Fibroblast of villous mesenchyme (primary cell): Measurements from ENCODE around the gene FSIP1. TPM values are rescaled to one million over a fixed set of nuclear protein-coding genes. Genes with fewer than 3 reads are reported as not detected.

Experiments used
- DNase-seq: peaks from one replicate; pipeline ENCODE4 v3.0.0-alpha.2; 2010; ENCODE audit warnings: low read depth
- H3K4me3 ChIP-seq: 2 replicates; pipeline ENCODE4 v1.5.1; 2011; ENCODE audit warnings: low read depth, mild to moderate bottlenecking, low read length
- total RNA-seq: library from RNA; depleted of rRNA; stranded (reverse); fragments of >200 nt; gene quantifications from 2 replicates; pipeline ENCODE4 v1.2.3, GENCODE V29; 2012
- TF ChIP-seq, protein P1 (sequence below): IDR thresholded peaks from 2 replicates; pipeline ENCODE4 v1.5.1; 2012; ENCODE audit warnings: low read depth, mild to moderate bottlenecking, low read length; ENCODE audit not compliant: insufficient read depth

FSIP1 gene
- 0.97 and 2.6 TPM in 2 replicates for total RNA-seq

DNA sequence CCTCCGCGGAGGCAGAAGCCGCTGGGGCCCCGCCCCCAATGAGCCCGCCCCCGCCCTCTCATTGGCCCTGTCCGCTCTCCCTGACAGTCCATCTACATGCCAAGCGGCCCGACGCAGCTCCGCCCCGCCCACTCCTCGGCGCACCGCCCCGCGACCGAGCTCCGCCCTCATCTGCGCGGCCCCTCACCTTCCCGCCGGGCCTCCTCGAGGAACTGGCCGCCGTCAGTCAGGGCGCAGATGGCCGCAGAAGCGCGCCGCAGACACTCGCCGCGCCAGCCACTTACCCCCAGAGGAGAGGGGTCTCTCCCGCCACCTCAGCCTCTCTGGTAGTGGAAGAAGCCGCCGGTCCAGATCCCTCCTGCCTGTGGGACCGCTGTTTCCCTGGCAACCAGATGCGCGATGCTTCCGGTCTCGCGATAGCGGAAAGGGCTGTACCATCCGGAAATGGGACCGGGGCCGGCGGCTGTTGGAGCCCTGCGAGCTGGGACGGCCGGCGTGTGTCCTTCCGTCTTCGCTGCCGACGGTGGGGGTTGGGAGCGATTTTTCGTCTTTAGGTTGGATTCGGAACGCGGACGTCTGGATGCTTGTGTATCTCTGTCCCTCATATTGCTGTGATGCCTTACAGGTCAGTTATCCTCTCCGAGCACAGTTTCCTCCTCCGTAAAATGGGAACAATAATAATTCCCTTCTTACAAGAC, at the start of gene FSIP1:
Gene FSIP1 (minus strand): TSS at position 401 of the 698 bp plus-strand sequence. CDS start 6,317 bp downstream, outside the sequence.
- TF ChIP-seq, protein P1, sequence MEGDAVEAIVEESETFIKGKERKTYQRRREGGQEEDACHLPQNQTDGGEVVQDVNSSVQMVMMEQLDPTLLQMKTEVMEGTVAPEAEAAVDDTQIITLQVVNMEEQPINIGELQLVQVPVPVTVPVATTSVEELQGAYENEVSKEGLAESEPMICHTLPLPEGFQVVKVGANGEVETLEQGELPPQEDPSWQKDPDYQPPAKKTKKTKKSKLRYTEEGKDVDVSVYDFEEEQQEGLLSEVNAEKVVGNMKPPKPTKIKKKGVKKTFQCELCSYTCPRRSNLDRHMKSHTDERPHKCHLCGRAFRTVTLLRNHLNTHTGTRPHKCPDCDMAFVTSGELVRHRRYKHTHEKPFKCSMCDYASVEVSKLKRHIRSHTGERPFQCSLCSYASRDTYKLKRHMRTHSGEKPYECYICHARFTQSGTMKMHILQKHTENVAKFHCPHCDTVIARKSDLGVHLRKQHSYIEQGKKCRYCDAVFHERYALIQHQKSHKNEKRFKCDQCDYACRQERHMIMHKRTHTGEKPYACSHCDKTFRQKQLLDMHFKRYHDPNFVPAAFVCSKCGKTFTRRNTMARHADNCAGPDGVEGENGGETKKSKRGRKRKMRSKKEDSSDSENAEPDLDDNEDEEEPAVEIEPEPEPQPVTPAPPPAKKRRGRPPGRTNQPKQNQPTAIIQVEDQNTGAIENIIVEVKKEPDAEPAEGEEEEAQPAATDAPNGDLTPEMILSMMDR, result no peak
- peak; percentile 97 for DNase-seq
- H3K4me3 ChIP-seq, result peak within 1 kb of the TSS; percentile 95

DNA sequence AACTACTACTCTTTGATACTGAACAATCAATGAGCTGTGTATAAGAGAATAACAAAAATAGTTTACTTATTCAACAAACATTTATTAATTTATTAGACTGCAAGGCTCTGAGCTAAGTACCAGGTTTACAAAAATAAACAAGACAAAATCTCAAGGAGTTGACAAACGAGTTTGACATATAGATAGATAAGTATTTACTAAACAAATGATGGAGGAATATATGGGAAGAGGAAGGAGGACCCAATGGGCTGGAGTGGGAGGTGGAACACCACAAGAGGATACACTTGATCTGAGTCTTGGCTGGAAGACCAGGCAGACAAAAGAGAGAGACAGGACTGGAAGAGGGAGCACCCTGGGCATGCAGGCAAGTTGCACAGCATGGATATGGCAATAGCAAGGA, 47.5 kb upstream of the FSIP1 start:
- H3K4me3 ChIP-seq, result no peak overlapping the region
- TF ChIP-seq, protein P1, result no peak
- DNase-seq, result no peak

DNA sequence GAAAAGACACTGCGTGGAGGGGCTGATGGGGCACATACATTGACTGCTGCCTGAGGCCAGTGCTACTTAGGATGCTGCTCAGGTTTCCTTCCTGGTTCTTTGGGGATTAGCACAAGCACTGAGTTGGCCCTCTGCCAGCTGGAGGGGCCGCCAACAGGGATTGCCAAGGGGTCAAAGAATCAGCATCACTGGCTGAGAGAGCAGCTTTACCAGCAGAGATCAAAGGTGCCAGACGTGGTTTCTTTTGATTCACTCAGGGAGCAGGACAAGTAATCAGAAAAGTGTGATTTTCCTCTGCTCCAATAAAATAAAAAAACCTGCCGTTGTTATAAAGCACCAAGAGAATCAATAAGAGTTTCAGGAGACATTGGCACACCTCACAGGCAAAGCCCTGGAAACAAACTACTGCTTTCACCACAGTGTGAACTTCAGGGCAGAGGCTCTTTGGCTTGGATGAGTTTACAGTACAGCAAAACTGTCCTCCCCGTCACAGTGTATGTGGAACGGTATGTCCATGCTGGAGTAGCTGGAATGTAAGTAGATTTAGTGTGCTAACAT, 45.8 kb upstream of the FSIP1 start:
- peak; percentile 87 for DNase-seq
- H3K4me3 ChIP-seq, result no peak overlapping the region
- TF ChIP-seq, protein P1, result no peak

DNA sequence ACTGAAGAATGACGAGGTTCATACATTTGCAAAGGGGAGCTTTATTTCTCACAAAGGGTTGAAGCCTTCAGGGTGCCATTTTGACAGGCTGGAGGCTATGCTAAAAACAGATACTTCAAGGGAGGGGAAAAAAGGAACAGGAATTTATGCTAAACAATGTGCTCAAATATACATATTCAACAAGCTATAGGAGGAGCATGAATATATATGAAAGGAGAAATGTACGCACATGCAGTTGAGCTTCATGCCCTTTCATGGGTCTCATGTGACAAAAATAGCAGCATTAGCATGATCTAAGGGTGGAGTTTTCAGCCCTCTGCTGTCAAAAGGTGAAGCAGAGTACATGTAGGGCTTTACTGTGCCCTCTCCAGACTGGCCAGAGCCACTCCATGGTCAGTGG, 44.3 kb upstream of the FSIP1 start:
- DNase-seq, result no peak
- TF ChIP-seq, protein P1, result no peak
- no peak overlapping the region for H3K4me3 ChIP-seq

GRCh38 chr15:39823634-39824033, 41.0 kb upstream of the FSIP1 start:
- H3K4me3 ChIP-seq, result no peak overlapping the region
- no peak for DNase-seq
- TF ChIP-seq, protein P1, result no peak

- TF ChIP-seq, protein P1, result no peak
- no peak overlapping the region for H3K4me3 ChIP-seq
Measured at GRCh38 chr15:39820050-39820602, 37.5 kb upstream of the FSIP1 start.

More at GRCh38 chr15:39820050-39820602, 37.5 kb upstream of the FSIP1 start:
- no peak for DNase-seq
